ENCODE data around the gene ST8SIA6. TPM values are rescaled to one million over a fixed set of nuclear protein-coding genes. Genes with fewer than 3 reads are reported as not detected.

ST8SIA6 gene
- total RNA-seq, 1 donor: 0.36 TPM

DNA sequence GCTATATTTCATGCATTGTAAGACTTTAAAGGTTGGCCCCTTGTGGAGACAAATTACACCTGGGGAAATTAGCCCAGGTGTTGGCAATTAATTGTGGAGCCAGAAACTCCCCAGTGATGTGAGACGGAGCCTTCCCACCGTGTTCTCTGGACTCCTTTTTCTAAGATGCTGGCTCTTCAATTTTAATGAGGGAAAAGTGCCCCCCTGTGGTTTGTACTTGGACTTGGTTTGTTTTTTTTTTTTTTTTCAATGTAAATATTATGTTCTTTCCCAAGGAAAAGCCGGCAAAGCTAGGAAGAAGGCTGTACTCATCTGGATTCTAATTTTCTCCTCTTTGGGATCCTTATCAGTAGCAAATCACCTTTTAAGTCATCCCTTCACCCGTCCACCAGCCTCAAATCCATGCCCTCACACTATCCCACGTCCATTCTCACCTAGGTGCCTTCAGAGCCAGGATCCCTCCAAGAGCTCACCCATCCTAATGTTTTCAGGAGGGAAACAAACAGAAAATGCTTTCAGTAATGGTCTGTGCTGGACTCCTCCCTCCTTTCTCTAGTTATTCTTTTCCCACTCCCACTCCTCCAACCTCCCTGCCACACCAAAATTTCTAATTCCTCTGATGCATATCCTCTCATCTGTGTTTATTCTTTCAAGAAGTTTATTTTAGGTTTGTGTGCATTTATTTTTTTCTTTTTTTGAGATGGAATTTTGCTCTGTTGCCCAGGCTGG lies 20.4 kb upstream of the ST8SIA6 start:
- Histone ChIP-seq H3K9me3 (ENCODE audit: low read depth, low read length) (no peaks in the 10 kb centered on the region), H2AFZ (ENCODE audit: low read length) (peak overlapping the region; percentile 50), H4K20me1 (ENCODE audit: insufficient read depth, low read length) (no peaks in the 10 kb centered on the region), H3K4me2 (ENCODE audit: insufficient read depth, low read length) (peak overlapping the region; percentile 45), H3K27ac (ENCODE audit: low read depth, low read length) (no peak overlapping the region), H3K36me3 (ENCODE audit: insufficient read depth, low read length) (no peaks in the 10 kb centered on the region), H3K79me2 (ENCODE audit: insufficient read depth, low read length) (no peaks in the 10 kb centered on the region), H3K4me1 (ENCODE audit: insufficient read depth, low read length) (no peaks in the 10 kb centered on the region), H3K4me3 (ENCODE audit: insufficient read depth, low read length) (no peak overlapping the region), H3K27me3 (ENCODE audit: insufficient read depth, low read length) (no peaks in the 10 kb centered on the region)
- no peak for DNase-seq (ENCODE audit: insufficient read length, low spot score, missing footprints)
- peak; percentile 25 for TF ChIP-seq CTCF (IDR thresholded peaks at IDR 0.05; ENCODE audit: extremely low read depth, low read depth, low read length)

GRCh38 chr10:17473228-17473950 lies 19.0 kb upstream of the ST8SIA6 start:
- Histone ChIP-seq H4K20me1 (ENCODE audit: insufficient read depth, low read length) (no peaks in the 10 kb centered on the region), H3K36me3 (ENCODE audit: insufficient read depth, low read length) (no peaks in the 10 kb centered on the region), H3K27ac (ENCODE audit: low read depth, low read length) (no peak overlapping the region), H2AFZ (ENCODE audit: low read length) (peak overlapping the region; percentile 32), H3K4me3 (ENCODE audit: insufficient read depth, low read length) (no peak overlapping the region), H3K4me1 (ENCODE audit: insufficient read depth, low read length) (no peaks in the 10 kb centered on the region), H3K9me3 (ENCODE audit: low read depth, low read length) (no peaks in the 10 kb centered on the region), H3K79me2 (ENCODE audit: insufficient read depth, low read length) (no peaks in the 10 kb centered on the region), H3K4me2 (ENCODE audit: insufficient read depth, low read length) (no peak overlapping the region), H3K27me3 (ENCODE audit: insufficient read depth, low read length) (no peaks in the 10 kb centered on the region)
- no peak for DNase-seq (ENCODE audit: insufficient read length, low spot score, missing footprints)
- TF ChIP-seq CTCF (IDR thresholded peaks at IDR 0.05; ENCODE audit: extremely low read depth, low read depth, low read length): no peak

DNA sequence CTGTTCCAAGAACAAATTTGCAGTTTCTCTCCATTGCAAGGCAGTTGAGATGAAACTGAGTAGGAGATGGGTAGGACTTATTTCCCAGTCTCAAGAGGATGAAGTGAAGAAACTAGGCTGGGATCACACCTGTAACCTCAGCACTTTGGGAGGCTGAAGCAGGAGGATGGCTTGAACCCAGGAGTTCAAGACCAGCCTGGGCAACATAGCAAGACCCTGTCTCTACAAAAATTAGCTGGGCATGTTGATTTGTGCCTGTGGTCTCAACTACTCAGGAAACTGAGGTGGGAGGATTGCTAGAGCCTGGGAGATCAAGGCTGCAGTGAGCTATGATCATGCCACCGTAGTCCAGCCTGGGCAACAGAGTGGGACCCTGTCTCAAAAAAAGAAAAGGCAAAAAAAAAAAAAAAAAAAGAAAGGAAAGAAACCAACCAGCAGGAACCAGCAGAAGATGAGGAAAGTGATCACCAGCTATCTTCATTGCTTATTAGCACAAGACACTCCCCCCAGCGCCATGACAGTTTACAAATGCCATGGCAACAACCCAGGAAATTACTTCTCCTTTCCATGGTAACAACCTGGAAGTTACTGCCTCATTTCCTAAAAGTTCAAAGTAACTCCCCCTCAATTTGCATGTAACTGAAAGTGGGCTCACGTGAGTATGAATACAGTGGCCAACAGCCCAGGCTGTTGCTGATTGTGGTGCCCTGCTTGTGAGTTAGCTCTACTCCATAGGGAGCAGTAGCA lies 18.3 kb upstream of the ST8SIA6 start:
- DNase-seq (ENCODE audit: insufficient read length, low spot score, missing footprints): peak; percentile 4
- no peak overlapping the region for H3K4me2 ChIP-seq (ENCODE audit: insufficient read depth, low read length)
- no peak for TF ChIP-seq CTCF (IDR thresholded peaks at IDR 0.05; ENCODE audit: extremely low read depth, low read depth, low read length)
- H3K79me2 ChIP-seq (ENCODE audit: insufficient read depth, low read length): no peaks in the 10 kb centered on the region
- no peak overlapping the region for H3K4me3 ChIP-seq (ENCODE audit: insufficient read depth, low read length)
- H4K20me1 ChIP-seq (ENCODE audit: insufficient read depth, low read length): no peaks in the 10 kb centered on the region
- H2AFZ ChIP-seq (ENCODE audit: low read length): peak overlapping the region; percentile 28
- no peaks in the 10 kb centered on the region for H3K9me3 ChIP-seq (ENCODE audit: low read depth, low read length)
- H3K4me1 ChIP-seq (ENCODE audit: insufficient read depth, low read length): no peaks in the 10 kb centered on the region
- no peaks in the 10 kb centered on the region for H3K27me3 ChIP-seq (ENCODE audit: insufficient read depth, low read length)
- H3K36me3 ChIP-seq (ENCODE audit: insufficient read depth, low read length): no peaks in the 10 kb centered on the region
- no peak overlapping the region for H3K27ac ChIP-seq (ENCODE audit: low read depth, low read length)

DNA sequence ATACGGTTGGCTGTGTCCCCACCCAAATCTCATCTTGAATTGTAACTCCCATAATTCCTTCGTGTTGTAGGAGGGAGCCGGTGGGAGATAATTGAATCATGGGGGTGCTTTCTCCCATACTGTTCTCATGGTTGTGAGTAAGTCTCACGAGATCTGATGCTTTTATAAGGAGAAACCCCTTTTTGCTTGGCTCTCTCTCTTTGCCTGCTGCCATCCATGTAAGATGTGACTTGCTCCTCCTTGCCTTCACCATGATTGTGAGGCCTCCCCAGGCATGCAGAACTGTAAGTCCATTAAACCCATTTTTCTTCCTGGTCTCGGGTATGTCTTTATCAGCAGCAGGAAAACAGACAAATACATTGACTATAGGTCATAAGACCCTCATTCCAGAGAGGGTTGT lies 15.9 kb upstream of the ST8SIA6 start:
- Histone ChIP-seq H3K4me3 (ENCODE audit: insufficient read depth, low read length) (no peak overlapping the region), H3K27me3 (ENCODE audit: insufficient read depth, low read length) (no peaks in the 10 kb centered on the region), H3K4me1 (ENCODE audit: insufficient read depth, low read length) (no peaks in the 10 kb centered on the region), H3K4me2 (ENCODE audit: insufficient read depth, low read length) (no peak overlapping the region), H3K9me3 (ENCODE audit: low read depth, low read length) (no peaks in the 10 kb centered on the region), H2AFZ (ENCODE audit: low read length) (no peak overlapping the region), H3K36me3 (ENCODE audit: insufficient read depth, low read length) (no peaks in the 10 kb centered on the region), H3K27ac (ENCODE audit: low read depth, low read length) (no peak overlapping the region), H4K20me1 (ENCODE audit: insufficient read depth, low read length) (no peaks in the 10 kb centered on the region), H3K79me2 (ENCODE audit: insufficient read depth, low read length) (no peaks in the 10 kb centered on the region)
- TF ChIP-seq CTCF (IDR thresholded peaks at IDR 0.05; ENCODE audit: extremely low read depth, low read depth, low read length): no peak
- no peak for DNase-seq (ENCODE audit: insufficient read length, low spot score, missing footprints)
